PFSK-1 (cell line): ENCODE measurements around the gene HS1BP3.

ENCODE experiments used
- FOXP2 ChIP-seq: optimal IDR thresholded peaks from 2 replicates; pipeline ENCODE3; 2011; ENCODE audit warnings: borderline replicate concordance, control low read depth, inconsistent platforms; ENCODE audit not compliant: insufficient read depth; ENCODE audit errors: extremely low read length, extremely low read depth
- POLR2AphosphoS5 ChIP-seq: IDR thresholded peaks from 2 replicates; pipeline ENCODE4 v1.6.1; 2012; ENCODE audit warnings: low read depth, mild to moderate bottlenecking, control low read depth, low read length, moderate library complexity
- SIN3A ChIP-seq: IDR thresholded peaks from 2 replicates; pipeline ENCODE4 v1.6.1; 2012; ENCODE audit warnings: mild to moderate bottlenecking, low read length, moderate library complexity, borderline replicate concordance; ENCODE audit not compliant: insufficient read depth
- TAF1 ChIP-seq: IDR thresholded peaks from 2 replicates; pipeline ENCODE4 v1.6.1; 2012; ENCODE audit warnings: low read length, control low read depth, borderline replicate concordance; ENCODE audit not compliant: insufficient read depth
- TF ChIP-seq, protein P1 (sequence below), 2 experiments: IDR thresholded peaks; 2 replicates each; pipeline versions ENCODE4 v1.6.1 to v1.8.0; 2011 to 2012; ENCODE audit warnings: low read depth in 2 of 2, low read length in 2 of 2, control low read depth in 1 of 2, inconsistent platforms in 1 of 2, mild to moderate bottlenecking in 1 of 2, moderate library complexity in 1 of 2; ENCODE audit not compliant: insufficient read depth in 1 of 2

HS1BP3 gene

DNA sequence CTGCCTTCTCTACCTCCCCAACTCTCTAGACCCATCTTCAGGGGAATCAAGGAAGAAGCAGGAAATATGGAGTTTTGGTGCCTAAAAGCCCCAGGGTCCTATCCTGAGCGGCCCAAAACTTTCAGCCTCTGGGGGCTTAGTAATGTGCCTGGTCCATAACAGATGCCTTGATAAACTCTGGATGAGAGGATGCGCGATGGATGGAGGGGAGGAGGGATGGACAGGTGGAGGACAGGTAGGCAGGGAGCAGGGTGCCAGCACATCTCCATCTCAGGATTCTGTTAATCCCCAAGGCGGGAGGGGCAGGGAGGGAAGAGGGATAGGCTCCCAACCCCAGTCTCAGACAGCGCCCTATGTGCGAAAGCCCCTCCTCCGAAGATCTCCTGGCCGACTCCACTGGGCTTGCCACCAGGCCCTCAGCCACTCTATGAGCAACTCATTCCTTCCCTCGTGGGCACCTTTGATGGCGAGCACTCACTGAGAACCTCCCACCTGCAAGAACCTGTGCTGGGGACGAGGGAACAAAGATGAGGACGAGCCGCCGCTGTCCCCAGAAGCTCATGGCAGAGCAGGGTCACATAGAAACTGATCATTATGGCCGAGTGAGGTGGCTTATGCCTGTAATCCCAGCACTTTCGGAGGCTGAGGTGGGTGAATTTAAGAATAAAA, 23.1 kb downstream of the HS1BP3 start:
- TF ChIP-seq POLR2AphosphoS5 (no peak), SIN3A (no peak), TAF1 (no peak), FOXP2 (no peak)
- TF ChIP-seq, protein P1, sequence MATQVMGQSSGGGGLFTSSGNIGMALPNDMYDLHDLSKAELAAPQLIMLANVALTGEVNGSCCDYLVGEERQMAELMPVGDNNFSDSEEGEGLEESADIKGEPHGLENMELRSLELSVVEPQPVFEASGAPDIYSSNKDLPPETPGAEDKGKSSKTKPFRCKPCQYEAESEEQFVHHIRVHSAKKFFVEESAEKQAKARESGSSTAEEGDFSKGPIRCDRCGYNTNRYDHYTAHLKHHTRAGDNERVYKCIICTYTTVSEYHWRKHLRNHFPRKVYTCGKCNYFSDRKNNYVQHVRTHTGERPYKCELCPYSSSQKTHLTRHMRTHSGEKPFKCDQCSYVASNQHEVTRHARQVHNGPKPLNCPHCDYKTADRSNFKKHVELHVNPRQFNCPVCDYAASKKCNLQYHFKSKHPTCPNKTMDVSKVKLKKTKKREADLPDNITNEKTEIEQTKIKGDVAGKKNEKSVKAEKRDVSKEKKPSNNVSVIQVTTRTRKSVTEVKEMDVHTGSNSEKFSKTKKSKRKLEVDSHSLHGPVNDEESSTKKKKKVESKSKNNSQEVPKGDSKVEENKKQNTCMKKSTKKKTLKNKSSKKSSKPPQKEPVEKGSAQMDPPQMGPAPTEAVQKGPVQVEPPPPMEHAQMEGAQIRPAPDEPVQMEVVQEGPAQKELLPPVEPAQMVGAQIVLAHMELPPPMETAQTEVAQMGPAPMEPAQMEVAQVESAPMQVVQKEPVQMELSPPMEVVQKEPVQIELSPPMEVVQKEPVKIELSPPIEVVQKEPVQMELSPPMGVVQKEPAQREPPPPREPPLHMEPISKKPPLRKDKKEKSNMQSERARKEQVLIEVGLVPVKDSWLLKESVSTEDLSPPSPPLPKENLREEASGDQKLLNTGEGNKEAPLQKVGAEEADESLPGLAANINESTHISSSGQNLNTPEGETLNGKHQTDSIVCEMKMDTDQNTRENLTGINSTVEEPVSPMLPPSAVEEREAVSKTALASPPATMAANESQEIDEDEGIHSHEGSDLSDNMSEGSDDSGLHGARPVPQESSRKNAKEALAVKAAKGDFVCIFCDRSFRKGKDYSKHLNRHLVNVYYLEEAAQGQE (IDR thresholded peaks at IDR 0.05; ENCODE audit: insufficient read depth in 1 of 2, low read depth in 2 of 2, low read length in 2 of 2): no peak

DNA sequence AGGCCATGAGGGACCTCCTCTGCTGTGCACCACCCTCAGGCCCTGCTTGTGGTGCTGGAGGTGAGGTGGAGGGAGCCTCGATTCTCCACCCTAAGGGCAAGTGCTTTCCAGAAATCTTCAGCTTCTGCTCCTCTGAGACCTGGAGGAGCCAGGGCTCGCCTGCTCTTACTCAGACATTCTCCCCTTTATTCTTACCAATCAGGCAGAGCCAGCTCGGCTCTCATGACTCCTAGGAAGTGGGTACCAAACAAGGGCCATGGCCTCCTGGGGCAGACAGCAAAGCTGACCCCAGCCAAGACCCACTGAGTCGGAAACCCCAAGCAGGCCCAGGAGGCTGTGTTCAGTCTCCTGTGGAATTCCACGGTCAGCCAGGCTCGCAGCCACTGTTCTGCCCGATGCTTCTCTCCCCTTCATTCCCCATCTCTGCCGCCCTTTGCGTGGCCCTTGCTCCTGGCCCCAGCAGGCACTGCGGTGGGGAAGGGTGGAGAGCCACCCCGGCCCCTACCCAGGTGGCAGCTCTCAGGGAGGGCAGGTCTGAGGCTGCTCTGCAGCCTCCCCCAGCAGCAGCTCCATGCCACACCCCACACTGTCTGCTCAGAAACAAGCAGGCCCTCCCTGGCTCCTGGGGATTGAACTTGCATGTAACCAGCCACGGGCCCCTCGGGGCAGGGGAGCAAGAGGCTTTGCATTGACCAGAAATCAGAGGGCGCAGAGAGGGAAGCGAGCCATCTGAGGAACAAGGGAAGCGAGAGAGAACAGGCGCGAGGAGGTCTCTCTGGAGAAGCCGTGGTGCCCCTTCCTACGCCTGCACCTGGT, 24.0 kb downstream of the HS1BP3 start:
- no peak for TF ChIP-seq TAF1

DNA sequence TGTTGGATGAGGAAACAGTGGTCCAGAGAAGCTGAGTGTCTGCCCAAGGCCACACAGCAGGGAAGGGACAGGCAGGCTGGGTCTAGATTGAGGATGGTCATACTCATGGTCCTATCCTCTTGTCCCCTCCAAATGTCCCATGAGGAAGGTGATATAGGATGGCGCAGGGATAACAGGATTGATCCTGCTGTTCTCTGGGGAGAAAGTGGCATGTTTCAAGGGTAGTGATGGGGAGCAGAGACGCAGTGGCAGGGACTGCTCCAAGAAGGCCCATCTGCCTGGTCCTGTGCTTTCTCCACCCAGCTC, 24.6 kb downstream of the HS1BP3 start:
- TF ChIP-seq SIN3A: no peak
- no peak for TF ChIP-seq FOXP2
- TF ChIP-seq, protein P1 (IDR thresholded peaks at IDR 0.05; ENCODE audit: insufficient read depth in 1 of 2, low read depth in 2 of 2, low read length in 2 of 2): no peak
- TF ChIP-seq POLR2AphosphoS5: no peak
- TF ChIP-seq TAF1: no peak

DNA sequence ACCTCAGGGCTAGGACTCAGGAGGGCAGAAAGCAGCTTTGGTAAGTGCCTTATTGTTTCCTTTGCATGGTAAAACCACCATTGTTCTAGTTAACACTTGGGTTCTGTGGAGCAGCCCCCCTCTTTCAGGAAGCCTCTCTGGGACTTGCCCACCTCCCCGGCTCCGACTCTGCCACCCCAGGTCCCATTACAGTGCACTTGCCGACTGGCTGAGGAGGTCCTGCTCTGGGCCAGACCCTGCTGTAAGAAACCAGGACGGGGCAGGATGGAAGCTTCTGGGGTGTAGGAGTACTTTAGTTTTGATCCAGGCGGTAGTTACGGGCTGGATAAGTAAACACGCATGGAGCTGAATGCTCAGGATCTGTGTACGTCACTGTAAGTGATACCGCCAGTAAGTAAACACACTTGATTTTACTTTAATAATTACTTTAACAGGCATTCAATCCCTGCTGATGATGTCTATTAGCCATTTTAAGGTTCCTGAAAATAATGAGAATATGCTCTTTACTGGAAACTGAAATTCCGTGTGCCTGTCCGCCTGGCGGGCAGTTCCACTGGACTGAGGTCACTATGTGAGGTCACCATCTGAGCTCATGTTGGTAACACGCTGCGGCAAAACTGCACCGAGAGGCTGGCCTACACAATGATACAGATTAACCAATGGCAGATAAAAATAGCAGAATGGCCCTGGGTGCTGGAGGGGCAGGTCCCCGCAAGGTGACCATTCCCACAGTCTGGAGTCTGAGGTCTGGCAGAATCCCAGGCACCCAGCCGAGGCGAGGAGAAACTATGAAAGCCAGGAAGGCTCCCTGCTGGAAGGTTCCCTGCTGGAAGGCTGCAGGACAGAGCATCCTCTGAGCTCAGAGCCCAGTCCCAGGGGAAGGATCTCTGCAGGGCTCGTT, 25.2 kb downstream of the HS1BP3 start:
- TF ChIP-seq FOXP2 (no peak), POLR2AphosphoS5 (no peak), TAF1 (no peak), SIN3A (no peak)
- TF ChIP-seq, protein P1 (IDR thresholded peaks at IDR 0.05; ENCODE audit: insufficient read depth in 1 of 2, low read depth in 2 of 2, low read length in 2 of 2): no peak

DNA sequence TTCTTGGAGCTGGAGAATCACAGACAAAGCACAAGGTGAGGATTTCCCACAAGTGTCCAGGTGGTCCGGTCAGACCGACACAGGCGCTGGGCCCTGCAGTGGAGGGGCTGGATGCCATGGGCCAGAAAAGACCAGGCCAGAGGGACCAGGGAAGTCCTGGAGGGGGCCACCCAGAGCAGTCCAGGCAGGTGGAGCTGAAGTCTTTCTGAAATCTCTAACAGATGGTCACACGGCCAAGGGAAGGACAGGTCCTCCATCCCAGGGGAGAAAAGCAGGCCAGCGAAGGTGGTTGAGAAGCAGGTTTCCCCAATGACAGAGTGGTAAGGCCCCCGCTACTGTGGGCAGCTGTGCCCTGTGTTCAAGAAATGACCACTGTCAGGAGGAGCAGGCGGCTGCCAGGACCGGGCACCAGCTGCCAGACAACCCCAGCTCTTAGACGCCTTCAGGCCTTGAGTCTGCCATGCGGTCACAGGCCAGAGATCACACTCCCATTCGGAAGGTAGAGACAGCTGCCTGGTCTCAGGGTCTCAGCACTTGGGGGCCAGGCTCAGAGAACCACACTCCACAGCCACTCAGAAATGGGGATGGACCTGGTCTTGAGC, 25.9 kb downstream of the HS1BP3 start:
- TF ChIP-seq, protein P1 (IDR thresholded peaks at IDR 0.05; ENCODE audit: insufficient read depth in 1 of 2, low read depth in 2 of 2, low read length in 2 of 2): no peak
- TF ChIP-seq FOXP2: no peak
- no peak for TF ChIP-seq TAF1
